ENCODE measurements around the gene EIF3A.
A peak's percentile ranks its signal among the peaks of the same experiment; 100 is the strongest.
"Not testable (repeated sequence)": the region's sequence is repeated elsewhere in the genome, so short reads cannot be mapped to it uniquely, and the experiment has no call there.

Gene EIF3A

DNA sequence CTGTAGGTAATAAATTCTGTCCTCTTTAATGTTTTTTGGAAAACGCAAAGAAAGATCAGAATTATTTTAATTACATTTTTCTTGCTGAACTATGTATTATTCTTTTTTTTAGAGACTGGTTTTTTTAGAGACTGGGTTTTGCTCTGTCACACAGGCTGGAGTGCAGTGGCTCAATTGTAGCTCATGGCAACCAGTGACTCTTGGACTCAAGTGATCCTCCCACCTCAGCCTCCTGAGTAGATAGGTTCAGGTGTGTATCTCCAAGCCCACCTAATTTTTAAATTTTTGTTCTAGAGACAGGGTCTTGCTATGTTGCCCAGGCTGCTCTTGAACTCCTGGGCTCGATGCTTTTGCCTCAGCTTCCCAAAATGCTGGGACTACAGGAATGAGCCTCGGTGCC lies 18.0 kb upstream of the EIF3A start:
- DNase-seq = no peak

DNA sequence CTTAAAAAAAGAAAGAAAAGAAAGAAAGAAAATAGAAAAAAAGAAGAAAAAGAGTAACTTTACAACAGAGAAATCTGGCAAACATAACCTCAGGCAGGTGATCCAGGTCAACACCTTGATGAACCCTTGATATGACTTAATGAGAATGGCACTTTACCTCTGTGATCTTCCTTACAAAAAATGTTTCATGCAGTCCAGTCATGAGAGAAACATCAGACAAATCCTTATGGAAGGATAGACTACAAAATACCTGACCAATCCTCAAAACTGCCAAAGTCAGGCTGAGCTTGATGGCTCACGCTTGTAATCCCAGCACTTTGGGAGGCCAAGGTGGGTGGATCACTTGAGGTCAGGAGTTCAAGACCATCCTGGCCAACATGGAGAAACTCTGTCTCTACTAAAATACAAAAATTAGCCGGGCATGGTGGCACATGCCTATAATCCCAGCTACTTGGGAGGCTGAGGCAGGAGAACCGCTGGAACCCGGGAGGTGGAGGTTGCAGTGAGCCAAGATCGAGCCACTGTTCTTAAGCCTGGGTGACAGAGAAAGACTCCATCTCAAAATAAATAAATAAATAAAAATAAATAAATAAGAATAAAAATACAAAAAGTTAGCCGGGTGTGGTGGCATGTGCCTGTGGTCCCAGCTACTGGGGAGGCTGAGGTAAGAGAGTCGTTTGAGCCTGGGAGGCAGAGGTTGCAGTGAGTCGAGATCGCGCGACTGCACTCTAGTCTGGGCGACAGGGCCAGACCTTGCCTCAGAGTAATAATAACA lies 16.2 kb upstream of the EIF3A start:
- DNase-seq = not testable (repeated sequence)

DNA sequence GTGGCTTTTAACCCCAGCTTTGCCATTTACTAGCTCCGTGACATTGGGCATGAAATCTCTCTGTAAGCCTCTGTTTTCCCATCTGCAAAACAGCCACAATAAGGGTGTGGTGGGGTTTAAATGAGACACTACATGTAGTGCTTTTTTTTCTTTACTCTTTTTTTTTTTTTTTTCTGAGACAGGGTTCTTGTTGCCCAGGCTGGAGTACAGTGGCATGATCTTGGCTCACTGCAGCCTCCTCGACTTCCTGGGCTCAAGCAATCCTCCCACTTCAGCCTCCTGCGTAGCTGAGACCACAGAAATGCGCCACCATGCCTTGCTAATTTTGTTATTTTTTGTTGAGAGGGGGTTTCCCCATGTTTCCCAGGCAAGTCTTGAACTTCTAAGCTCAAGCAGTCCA lies 15.0 kb upstream of the EIF3A start:
- DNase-seq = peak in 1 of 2 donors; percentile 34

DNA sequence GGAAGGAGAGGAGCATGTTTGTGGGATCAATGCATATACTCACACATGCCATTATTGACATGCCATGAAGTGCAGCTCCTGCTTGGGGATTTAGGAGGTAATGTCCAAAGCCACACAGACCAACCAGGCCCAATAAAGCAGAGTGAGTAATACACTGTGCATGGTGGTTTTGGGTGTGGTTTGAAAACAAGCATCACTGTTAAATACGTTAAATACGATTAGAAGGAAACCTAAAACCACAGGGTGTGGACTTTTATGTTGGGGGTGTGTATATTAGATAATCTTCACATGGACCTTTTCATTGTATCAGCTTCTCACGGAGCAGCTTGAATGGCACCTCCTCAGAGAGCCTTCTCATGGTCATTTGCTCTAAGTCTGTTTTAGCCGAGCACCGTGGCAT lies 10.4 kb upstream of the EIF3A start:
- DNase-seq = peak; percentile 68 to 79

DNA sequence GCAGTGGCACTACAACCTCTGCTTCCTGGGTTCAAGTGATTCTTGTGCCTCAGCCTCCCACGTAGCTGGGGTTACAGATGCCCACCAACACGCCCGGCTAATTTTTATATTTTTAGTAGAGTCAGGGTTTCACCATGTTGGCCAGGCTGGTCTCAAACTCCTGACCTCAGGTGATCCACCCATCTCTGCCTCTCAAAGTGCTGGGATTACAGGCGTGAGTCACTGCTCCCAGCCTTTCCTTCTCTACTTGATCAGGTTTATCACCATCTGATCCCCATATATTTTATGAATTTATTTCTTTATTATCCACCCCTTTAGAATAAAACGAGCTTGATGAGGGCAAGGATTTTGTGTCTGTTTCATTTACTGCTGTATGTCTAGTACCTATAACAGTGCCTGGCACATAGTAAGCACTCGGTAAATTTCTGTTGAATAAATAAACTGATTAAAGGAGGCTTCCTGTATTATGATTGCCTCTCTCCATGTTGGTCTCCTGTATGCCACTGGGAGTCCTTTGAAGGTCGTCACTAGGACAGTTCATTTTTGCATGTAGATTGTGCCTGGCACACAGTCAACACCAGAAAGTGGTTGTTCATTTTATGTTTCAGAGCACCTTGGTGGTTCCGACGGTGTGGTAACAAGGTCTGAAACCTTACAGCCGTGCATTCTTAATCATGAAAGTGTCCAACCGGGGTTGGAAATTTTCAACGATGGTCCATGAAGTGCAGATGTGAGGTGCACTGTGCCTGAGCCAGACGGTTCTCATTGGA lies 9.6 kb upstream of the EIF3A start:
- peak; percentile 21 to 55 for DNase-seq

DNA sequence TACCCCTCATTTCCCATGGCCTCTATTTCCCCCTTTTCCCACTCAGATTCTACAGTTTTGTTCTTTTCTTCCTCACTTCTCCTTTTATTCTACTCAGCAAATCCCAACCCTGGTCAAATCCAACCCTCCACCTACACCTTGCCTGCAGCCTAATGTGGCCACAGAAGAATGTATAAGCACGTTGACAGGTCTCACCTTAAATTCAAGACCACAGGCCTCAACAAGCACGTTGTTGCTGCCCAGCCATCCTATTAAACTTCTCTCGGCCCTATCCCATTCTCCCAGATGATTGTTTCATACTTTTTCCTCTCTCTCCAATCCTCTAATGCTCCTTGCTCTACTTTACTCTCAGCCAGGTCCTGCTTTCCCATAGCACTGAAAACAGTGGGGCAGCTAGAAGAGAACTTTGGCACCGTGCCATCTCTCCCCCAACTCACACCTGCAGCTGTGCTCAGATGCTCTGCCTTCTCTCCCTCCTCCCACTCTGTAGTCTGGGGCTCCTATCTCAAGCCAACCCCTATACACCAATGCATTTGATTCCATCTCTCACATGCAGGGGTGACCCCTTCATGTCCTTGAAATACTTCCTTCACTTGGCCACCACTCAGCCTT lies 6.8 kb upstream of the EIF3A start:
- DNase-seq = no peak

DNA sequence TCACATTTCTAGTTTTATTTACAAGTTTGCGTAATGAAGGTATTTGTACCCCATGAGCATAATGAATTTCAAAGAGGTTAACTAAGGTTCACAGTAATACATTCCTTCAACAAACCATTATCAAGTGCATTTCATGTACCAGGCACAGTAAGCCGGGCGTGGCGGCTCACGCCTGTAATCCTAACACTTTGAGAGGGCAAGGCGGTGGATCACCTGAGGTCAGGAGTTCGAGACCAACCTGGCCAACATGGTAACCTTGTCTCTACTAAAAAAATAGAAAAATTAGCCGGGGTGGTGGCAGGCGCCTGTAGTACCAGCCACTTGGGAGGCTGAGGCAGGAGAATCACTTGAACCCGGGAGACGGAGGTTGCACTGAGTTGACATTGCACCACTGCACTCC lies 4.3 kb upstream of the EIF3A start:
- DNase-seq = no peak

DNA sequence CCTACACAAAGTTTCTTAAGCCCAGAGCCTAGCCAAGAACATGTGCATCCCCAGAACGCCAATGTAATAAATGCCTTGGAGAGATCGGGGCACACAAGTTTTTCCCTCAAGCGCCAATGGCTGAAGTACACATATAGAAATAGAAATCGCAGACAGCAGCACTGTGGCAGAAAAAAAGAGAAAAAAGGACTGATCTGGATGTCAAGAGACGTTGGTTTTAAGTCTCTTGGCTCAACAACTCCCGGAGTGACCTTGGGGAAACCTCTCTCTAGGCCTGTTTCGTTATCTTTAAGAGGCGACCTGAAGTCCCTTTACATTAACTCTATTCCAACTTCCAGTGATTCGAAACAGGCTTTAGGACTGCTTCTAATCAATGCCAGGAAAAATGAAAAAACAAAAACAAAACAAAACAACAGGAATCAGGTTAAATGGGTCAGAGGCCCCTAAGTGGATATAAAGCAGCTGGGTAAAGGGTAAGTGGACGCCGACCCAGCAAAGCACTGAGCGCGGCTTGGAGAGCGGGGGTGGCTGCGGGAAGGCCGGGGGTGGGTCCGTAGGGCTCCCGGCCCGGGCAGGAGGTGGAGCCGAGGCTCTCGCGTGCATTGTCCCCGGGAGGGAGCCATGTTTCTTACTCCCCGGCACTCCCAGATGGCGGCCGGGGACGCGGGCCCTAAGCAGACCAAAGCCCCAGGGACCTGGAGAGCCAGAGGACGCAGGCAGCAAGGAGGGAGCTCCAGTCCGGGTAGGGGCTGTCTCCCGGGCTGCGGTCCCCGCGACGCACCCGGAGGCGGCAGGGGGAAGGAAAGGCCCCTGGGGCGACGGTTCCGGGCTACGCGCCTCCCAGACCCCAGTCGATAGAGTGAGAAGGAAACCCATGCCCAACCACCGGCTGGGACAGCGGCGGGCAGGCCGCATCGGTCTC lies 757 bp downstream of the EIF3A start:
- peak; percentile 65 to 67 for DNase-seq

DNA sequence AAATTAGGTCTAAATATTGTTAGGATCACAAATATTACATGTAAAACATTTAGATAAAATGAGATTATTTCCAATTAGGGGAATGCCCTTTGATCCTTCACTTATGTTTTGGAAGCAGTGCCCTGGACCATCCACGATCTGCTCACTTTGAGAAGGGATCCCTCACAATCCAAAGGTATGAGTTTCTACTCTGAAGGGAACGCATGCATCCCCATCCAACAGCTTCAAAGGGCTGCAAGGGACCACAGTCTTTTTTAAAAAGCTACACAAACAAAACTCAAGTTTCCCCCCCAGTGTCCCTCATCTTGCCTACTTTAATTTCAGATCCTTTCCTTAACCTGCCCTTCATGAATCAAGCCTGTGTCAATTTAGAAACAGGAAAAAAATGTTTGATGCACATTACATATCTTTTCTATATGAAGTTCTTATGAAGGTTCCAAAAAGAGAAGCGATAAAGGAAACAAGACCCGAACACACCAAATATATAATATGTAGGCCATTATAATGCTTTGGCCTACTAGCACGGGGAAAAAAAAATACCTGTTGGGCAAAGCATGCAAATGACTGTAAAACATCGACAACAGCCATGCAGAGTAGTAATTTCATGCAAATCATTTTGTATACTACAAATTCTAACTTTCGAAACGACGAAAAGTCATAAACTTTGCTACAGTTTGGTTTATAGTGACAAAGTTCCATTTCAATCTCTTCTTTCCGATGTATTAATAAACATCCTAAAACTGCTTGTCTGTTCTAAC lies 2.0 kb downstream of the EIF3A start:
- no peak for DNase-seq

DNA sequence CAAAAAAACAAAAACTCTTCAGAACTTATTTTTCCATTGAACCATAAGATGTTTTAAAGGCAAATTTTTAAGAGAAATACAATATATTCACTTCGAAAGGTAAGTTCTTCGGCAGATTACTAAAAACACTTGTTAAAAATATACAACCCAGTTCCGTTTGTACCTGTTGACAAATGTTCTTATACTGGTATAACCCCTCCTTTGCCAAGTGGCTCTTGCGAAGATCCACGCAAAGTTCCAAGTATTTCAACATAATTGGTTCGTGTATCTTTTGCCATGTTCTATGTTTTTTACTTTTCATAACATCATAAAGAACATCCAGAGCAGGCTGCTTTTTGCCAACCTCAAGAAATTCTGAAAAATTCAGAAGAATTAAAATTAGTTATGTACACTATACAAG lies 7.0 kb downstream of the EIF3A start:
- no peak for DNase-seq

DNA sequence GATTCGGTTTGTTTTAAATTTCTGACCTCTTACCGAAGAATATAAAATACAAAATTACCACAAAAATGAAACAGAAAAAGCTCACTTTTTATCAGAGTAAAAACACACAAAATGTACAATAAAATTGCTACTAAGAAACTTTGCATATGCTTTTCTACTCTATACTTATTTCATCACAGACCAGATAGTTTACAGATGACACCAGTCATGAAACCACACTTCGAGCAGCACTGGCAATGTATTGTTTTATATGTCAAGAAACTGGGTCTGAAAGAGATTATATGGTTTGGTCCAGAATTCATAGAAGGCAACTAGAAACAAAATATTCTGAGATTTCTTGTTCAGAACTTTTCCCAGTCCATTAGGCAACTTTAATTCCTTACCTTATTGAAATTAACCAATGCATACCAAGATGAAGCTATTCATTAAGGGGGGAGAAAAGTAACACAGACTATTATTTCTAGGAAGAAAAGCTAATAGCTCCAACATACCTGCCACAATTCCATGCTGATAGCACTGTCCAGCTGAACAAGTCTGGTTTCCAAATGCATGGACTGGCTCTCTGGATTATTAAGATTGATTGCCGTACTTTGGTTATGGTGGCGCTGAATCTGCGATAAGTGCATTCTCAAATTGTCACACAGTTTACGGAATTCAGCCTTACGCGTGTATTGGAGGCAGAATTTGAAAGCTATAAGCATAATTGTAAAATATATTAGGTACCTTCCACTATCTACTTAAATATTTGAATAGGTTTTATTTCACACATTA lies 10.0 kb downstream of the EIF3A start:
- DNase-seq = no peak

DNA sequence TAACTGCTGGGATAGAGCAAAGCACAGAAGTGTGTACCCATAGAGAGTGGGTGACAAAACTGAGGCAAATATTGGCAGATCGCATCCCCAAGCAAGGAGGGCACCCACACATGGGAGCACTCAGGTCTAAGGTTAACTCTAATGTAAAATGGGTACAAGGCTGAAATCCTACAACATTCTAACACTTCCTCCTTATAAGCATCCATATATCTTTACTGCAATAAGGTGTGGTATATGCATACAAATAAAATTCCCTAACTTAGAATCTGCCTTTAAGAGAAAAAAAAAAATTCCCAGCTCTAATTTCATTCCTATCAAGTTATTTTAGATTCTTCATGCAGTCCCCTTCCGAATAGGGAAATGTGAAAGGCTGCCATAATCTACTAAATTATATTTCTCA lies 18.7 kb downstream of the EIF3A start:
- DNase-seq = no peak

DNA sequence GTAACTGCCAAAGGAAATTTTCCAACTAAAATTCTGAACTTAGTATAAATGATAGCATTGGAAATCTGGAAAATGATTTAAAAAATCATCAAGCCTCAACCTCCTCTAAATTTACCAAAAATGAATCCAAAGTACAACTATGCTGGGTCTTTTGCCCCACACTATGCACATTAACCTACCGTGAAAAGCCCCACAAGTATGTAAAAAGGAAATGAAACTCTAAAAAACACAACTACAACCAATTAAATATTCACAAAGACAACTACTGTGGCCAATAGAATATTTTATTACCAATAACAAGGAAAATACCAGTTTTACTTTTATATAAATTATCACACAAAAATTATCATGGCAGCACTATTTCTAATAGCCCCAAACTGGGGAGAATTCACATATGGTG lies 19.3 kb downstream of the EIF3A start:
- DNase-seq = no peak

DNA sequence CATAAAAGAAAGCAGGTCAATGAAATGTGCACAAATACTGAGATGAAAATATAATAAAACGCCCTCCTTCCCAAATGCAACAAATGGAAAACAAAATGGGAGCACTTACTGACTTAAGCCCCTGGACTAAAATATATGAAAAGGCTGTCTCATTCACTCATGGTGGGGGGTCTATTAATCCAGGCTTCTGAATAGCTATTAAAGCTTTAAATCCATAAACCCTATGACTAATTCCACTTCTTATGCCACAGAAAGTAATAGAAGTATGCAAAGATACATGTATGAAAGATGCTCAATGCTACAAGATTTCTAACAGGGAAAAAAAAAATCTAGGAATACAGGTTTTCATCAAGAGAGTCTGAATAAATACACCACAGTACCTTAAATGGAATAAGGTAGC lies 20.5 kb downstream of the EIF3A start:
- DNase-seq = no peak

DNA sequence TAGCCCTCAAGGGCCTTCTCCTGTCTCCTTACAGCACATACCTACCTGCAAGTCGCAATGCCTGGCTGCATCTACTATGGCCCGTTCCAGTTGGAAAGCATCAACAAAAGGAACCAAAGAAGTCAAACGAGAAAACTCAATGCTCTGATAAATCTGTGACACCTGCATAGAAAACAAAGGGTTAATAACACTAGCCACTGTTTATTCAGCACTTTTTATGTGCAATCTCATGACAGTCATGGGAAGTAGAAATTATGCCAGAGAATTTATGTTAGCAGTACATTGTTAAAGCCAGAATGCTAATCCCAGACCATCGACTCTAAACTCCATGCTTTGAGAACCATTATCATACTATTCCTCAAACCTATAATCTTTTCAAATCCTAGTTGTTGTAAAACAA lies 21.1 kb downstream of the EIF3A start:
- DNase-seq = no peak

DNA sequence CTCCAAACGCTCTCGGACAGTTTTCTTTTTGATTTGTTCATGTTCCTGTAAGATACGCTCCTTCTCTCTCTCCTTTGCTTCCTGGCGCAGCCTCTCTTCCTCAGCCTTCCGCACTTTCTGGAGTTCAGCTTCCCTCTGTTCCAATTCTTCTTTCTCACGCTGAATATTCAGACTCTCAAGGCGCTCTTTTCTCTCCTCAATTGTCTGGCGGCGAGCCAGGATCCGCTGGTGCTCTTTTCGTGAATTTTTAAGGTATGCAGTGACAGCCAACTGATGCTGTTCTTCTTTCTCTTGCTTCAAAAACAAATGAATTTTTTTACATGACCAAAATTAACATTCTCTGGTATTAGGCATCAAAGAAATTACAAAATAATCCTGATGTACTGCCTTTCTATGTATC lies 22.6 kb downstream of the EIF3A start:
- no peak for DNase-seq

DNA sequence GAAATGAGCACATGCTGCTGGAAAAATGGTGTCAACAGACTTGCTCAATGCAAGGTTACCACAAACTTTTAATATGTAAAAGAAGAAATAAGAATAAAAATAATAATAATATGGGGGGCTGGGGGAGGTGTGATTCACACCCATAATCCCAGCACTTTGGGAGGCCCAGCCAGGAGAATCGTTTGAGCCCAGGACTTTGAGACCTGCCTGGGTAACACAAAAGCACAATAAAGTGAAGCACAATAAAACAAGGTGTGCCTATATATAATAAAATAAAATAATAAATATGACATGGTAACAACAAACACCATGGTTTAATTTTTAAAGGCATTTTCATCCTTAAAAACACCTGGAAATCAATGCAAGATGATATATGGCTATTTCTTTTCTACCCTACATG lies 25.1 kb downstream of the EIF3A start:
- DNase-seq = no peak

DNA sequence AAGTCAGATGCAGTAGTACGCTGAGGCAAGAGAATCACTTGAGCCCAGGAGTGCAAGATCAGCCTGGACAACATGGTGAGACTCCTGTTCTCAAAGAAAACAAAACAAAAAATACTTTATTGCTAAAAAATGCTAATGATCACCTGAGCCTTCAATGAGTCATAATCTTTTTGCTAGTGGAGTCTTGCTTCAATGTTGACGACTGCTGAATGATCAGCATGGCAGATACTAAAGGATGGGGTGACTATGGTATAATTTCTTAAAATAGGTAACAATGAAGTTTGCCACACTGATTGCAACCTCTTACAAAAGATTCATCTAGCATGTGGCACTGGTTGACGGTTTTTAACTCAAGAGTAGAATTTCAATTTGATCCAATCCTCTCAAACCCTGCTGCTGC lies 28.8 kb downstream of the EIF3A start:
- no peak for DNase-seq

DNA sequence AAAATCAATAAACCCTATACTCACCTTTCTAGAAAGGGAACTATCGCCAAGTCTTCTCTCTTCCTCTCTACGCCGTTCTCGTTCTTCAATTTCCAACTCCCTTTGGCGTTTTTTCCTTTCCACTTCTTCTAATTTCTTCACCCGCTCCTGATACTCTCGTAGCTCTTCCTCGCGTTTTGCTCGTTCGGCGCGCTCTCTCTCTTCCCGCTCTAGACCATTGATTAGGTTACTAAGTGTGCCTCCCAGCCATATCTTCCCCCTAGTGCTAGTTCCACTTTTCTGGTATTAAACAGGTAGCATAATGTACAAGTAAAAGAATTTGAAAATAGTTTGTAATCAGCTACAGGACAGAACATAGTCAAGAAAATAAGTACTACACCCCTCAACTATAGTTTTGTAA lies 30.8 kb downstream of the EIF3A start:
- DNase-seq = no peak

DNA sequence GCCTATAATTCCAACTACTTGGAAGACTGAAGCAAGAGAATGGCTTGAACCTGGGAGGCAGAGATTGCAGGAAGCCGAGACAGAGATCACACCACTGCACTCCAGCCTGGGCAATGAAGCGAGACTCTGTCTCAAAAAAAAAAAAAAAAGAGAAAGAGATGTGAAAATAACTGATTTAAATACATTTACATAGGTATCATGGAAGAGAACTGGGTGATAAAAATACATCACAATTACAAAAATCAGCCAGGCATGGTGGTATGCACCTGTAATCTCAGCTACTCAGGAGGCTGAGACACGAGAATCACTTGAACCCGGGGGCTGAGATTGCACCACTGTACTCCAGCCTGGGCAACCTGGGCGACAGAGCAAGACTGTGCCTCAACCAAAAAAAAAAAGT lies 31.3 kb downstream of the EIF3A start:
- no peak for DNase-seq

DNA sequence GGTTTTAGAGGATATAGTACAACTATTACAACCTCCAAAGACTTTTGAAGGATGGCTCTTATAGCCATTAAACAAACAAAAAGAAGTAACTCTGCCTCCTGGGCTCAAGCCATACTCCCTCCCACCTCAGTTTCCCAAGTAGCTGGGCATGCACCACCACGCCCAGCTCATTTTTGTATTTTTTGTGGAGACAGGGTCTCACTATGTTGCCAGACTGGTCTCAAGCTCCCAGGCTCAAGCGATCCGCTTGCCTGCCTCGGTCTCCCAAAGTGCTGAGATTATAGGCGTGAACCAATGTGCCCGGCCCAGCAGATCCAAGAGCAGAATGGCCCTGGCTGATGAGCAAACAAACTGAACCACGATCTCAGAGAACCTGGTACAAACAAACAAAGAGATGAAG lies 35.1 kb downstream of the EIF3A start:
- DNase-seq = no peak

All from CD4-positive, alpha-beta T cell treated with Interleukin-1 beta for 1 hour (primary cell).